ENCODE results near the gene PHF2. TPM values are rescaled to one million over a fixed set of nuclear protein-coding genes. Genes with fewer than 3 reads are reported as not detected.

PHF2 gene
- total and polyA plus RNA-seq, 2 of the 8 experiments (the other 6 are each of a cell fraction or from before 2014, with no cell fraction given): 3.4 to 9.4 TPM

- TF ChIP-seq, protein P1, sequence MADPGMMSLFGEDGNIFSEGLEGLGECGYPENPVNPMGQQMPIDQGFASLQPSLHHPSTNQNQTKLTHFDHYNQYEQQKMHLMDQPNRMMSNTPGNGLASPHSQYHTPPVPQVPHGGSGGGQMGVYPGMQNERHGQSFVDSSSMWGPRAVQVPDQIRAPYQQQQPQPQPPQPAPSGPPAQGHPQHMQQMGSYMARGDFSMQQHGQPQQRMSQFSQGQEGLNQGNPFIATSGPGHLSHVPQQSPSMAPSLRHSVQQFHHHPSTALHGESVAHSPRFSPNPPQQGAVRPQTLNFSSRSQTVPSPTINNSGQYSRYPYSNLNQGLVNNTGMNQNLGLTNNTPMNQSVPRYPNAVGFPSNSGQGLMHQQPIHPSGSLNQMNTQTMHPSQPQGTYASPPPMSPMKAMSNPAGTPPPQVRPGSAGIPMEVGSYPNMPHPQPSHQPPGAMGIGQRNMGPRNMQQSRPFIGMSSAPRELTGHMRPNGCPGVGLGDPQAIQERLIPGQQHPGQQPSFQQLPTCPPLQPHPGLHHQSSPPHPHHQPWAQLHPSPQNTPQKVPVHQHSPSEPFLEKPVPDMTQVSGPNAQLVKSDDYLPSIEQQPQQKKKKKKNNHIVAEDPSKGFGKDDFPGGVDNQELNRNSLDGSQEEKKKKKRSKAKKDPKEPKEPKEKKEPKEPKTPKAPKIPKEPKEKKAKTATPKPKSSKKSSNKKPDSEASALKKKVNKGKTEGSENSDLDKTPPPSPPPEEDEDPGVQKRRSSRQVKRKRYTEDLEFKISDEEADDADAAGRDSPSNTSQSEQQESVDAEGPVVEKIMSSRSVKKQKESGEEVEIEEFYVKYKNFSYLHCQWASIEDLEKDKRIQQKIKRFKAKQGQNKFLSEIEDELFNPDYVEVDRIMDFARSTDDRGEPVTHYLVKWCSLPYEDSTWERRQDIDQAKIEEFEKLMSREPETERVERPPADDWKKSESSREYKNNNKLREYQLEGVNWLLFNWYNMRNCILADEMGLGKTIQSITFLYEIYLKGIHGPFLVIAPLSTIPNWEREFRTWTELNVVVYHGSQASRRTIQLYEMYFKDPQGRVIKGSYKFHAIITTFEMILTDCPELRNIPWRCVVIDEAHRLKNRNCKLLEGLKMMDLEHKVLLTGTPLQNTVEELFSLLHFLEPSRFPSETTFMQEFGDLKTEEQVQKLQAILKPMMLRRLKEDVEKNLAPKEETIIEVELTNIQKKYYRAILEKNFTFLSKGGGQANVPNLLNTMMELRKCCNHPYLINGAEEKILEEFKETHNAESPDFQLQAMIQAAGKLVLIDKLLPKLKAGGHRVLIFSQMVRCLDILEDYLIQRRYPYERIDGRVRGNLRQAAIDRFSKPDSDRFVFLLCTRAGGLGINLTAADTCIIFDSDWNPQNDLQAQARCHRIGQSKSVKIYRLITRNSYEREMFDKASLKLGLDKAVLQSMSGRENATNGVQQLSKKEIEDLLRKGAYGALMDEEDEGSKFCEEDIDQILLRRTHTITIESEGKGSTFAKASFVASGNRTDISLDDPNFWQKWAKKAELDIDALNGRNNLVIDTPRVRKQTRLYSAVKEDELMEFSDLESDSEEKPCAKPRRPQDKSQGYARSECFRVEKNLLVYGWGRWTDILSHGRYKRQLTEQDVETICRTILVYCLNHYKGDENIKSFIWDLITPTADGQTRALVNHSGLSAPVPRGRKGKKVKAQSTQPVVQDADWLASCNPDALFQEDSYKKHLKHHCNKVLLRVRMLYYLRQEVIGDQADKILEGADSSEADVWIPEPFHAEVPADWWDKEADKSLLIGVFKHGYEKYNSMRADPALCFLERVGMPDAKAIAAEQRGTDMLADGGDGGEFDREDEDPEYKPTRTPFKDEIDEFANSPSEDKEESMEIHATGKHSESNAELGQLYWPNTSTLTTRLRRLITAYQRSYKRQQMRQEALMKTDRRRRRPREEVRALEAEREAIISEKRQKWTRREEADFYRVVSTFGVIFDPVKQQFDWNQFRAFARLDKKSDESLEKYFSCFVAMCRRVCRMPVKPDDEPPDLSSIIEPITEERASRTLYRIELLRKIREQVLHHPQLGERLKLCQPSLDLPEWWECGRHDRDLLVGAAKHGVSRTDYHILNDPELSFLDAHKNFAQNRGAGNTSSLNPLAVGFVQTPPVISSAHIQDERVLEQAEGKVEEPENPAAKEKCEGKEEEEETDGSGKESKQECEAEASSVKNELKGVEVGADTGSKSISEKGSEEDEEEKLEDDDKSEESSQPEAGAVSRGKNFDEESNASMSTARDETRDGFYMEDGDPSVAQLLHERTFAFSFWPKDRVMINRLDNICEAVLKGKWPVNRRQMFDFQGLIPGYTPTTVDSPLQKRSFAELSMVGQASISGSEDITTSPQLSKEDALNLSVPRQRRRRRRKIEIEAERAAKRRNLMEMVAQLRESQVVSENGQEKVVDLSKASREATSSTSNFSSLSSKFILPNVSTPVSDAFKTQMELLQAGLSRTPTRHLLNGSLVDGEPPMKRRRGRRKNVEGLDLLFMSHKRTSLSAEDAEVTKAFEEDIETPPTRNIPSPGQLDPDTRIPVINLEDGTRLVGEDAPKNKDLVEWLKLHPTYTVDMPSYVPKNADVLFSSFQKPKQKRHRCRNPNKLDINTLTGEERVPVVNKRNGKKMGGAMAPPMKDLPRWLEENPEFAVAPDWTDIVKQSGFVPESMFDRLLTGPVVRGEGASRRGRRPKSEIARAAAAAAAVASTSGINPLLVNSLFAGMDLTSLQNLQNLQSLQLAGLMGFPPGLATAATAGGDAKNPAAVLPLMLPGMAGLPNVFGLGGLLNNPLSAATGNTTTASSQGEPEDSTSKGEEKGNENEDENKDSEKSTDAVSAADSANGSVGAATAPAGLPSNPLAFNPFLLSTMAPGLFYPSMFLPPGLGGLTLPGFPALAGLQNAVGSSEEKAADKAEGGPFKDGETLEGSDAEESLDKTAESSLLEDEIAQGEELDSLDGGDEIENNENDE (IDR thresholded peaks at IDR 0.05; ENCODE audit: insufficient replicate concordance, low read length): no peak
- TF ChIP-seq RXRA (IDR thresholded peaks at IDR 0.05; ENCODE audit: insufficient read depth, low read depth, low read length): no peak
- no peak; a peak in 1 of 3 replicates for TF ChIP-seq POLR2A (IDR thresholded peaks at IDR 0.05; ENCODE audit: control extremely low read depth in 1 of 2, low read depth in 2 of 2, low read length in 2 of 2)
- TF ChIP-seq SRF (IDR thresholded peaks at IDR 0.05; ENCODE audit: low read depth, low read length): no peak
- TF ChIP-seq NANOG (IDR thresholded peaks at IDR 0.05; ENCODE audit: insufficient read depth, low read depth, low read length, poor library complexity, severe bottlenecking): no peak
- TF ChIP-seq CREB1 (IDR thresholded peaks at IDR 0.05): peak; percentile 12; the same call in 1 of the 2 replicates
- peak; percentile 51; the same call in 1 of the 2 replicates for TF ChIP-seq TAF1 (IDR thresholded peaks at IDR 0.05; ENCODE audit: low read depth, low read length)
- TF ChIP-seq SIX5 (IDR thresholded peaks at IDR 0.05; ENCODE audit: low read depth, low read length): no peak
These were observed 9.7 kb upstream of the PHF2 start (continued) for GRCh38 chr9:93566408-93567270.

Data from H1 (cell line).